Non-pigmented ciliary epithelial cell (primary cell): Measurements from ENCODE around the gene POLD1.

Source experiments
- DNase-seq: peaks from one replicate; pipeline ENCODE4 v3.0.0-alpha.2; 2010; ENCODE audit warnings: low read depth

Gene POLD1

DNA sequence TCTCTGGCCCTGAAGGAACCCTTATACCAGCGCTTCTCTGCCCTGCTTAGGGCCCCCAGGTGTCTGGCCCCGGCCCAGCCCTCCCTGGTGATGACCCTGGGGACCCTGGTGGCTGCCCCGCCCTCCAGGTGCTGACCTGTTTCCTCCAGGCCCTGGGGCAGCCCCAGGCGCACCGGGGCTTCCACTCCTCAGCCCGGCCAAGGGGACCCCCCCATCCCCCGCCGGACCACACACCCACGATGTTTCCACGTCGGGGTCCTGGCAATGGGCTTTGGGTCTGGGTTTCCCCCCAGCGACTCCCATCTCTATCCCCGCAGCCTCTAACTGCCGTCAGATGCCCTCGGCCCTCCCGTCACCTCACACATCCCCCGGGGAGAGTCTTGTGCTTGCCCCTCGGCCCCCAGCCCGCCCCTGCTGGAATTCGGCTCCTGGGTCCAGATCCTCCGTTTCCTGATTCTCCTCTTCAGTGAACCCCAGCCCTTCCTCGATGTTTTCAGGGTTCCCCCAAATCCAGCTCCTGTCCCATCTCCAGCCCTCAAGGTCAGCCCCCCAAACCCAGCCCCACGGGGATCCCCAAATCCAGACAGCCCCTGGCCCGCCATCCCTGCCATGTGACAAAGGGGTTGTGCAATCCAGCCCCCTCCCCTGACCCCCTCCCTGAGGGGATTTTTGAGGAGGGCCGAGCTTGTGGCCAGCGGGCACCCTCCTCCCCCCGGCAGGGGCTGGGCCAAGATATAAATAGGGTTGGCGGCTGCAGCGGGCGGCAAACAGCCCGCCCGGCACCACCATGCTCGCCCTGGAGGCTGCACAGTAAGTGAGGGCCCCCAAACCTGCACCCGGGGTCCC is 34.3 kb downstream of the POLD1 start, which contains the start of gene SPIB:
TSS of gene SPIB (plus strand) at position 763 of the 846 bp plus-strand sequence. CDS start at position 788, 25 bp downstream.
- DNase-seq, result no peak

DNA sequence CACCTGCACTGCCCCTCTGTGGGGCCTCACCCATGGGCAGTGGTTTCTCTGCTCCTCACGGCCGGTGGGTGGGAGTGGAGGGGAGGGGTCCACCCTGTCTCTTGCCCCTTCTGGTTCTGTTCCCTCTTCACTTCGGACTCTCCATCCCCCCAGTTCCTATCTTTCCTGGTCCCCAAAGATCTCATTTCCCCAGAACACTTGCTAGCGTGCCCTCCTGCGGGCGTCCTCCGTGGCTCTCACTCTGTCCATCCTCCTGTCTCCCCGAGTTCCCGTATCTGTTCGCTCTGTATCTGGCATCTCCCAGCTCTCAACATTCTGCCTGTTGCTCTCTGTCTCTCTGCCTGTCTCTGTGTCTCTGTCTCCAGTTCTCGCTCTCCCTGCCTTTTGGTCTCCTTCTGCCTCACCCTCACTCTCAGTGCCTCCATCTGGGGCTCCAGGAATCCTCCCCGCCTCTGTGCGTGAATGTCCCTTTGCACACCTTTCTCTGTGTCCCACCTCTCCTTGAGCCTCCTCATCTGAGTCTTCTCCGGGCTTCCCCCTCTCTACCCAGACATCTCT is 35.0 kb downstream of the POLD1 start:
- DNase-seq, result no peak

DNA sequence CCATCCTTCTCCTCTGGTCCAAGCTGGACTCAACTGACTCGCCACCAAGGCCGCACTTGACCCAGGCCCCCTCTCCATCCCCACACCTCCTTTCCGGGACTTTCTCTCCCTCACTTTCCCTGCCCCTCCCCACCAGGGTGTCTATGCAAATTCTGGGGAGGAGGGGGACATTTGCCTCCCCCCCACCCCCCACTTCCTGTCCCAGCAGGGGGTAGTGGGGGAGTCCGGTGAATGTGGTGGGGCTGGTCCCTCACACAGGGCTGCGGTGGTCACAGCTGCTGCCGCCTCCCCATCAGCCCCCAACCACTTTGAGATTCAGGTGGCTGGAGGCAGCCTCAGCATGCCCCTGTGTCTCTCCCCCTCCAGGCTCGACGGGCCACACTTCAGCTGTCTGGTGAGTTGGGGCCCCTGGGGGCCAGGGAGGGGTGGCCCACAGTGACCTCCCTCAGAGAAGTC is 35.5 kb downstream of the POLD1 start:
- DNase-seq, result no peak

DNA sequence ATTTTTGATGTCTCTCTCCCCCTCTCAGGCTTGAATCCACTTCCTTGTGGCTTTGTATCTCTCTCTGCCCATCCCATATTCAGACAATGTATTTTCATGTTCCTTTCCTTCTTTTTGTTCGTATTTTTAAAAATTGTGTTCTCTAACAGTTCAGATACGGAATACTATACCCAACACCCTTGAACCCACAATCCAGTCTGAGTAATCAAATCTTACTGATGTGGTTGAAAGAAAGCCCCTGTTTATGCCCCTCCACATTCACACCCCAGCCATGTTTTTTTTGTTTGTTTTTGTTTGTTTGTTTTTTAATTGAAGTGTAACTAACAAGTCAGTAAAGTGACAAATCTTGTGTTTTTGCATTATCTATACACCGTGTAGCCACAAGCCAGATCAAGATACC is 36.0 kb downstream of the POLD1 start:
- DNase-seq, result no peak

DNA sequence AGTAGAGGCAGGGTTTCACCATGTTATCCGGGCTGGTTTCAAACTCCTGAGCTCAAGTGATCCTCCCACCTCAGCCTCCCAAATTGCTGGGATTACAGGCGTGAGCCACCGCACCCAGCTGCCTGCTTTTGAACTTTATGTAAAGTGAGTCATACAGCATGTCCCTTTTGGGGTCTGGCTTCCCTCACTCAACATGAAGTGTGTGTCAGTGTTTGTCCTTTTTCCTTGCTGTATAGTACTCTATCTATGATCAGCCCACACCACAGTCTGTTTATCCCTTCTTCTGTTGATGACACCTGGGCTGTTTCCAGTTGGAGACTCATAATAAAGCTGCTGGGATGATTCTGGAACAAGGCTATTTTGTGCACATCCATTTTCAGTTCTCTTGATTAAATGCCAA is 36.7 kb downstream of the POLD1 start:
- no peak for DNase-seq

DNA sequence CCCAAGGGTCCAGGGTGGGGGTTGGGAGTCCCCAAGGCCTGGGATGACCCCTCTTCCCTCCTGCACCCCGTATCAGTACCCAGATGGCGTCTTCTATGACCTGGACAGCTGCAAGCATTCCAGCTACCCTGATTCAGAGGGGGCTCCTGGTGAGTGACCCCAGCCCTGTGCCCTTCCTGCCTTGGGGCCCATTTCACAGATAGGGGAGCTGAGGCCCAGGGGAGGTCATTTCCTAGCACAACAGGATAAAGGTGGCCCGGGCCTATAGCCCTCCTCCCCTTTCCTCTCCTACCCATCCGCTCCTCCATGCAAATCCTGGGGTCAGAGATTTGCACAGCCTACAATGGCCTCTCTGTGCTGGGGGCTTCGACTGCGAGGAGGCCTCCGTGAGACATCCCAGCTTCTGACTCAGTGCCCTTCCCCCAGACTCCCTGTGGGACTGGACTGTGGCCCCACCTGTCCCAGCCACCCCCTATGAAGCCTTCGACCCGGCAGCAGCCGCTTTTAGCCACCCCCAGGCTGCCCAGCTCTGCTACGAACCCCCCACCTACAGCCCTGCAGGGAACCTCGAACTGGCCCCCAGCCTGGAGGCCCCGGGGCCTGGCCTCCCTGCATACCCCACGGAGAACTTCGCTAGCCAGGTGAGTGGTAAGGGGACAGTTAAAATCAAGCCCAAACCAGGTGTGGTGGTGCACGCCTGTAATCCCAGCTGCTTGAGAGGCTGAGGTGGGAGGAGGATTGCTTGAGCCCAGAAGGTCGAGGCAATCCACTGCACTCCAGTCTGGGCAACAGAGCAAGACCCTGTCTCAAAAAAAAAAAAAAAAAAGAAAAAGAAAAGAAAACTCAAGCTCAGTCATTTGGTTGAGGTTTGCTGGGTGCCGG is 38.5 kb downstream of the POLD1 start:
- no peak for DNase-seq

DNA sequence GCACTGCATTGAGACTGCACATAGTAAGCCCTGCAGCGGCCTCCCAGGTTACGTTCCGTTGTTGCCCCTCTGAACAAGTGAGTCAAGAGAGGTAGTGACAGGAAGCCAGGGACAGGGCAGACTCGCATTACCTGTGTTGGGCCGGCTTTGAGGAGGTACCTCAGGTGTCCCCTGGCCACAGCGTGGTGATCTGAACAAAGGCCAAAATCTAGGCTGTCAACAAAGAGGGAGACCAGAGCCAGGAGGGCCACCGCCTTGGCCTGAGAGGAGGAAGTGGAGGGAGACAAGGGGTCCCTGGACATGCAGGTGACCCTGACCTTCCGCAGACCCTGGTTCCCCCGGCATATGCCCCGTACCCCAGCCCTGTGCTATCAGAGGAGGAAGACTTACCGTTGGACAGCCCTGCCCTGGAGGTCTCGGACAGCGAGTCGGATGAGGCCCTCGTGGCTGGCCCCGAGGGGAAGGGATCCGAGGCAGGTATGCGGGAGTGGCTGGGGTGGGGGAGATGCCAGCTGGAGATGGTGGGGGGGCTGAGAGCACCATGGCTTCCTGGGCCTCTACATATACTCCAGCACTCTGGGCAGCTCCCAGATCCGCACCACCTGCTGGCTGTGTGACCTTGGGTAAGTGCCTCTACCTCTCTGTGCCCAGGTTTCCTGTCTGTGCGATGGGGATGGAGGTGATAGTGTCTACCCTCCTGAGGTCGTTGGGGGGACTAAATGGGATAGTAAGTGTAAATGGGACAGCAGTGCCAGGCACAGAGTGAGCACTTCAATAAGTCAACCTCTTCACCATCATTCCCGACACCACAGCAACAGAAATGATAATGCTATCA is 39.3 kb downstream of the POLD1 start:
- DNase-seq, result no peak

DNA sequence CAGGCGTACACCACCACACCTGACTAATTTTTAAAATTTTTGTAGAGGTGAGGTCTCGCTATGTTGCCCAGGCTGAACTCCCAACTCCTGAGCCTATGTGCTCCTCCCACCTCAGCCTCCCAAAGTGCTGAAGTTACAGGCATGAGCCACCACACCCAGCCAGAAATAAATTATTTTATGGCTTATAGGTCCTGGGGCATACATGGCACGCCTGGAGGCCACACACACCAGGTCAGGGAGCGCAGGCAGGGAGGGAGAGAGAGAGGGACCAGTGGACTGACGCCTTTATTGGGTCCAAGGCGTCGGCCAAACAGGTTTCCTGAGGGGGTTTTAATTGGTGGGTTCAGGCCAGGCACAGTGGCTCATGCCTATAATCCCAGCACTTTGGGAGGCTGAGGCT is 41.4 kb downstream of the POLD1 start:
- no peak for DNase-seq

DNA sequence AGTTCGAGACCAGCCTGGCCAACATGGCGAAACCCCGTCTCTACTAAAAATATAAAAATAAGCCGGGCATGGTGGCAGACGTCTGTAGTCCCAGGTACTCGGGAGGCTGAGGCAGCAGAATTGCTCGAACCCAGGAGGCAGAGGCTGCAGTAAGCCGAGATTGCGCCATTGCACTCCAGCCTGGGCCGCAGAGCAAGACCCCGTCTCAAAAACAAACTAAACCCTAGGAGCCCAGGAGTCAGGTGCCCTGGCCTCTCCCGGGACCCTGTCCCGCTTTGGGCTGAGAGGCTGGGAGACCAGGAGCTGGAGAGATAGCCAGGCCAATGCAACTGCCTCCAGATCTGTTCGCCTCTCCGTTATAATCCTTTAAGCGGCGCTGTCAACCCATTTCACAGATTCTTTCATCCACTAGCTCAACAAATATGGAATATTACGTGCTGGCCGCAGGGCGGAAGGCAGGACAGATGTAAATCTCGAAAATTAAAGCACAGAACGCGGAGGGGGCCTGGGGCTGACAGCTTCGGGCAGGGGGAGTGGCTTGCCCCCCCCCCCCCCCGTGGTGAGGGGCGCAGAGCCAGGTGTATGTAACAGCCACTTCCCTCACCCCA is 43.3 kb downstream of the POLD1 start:
- DNase-seq, result no peak

DNA sequence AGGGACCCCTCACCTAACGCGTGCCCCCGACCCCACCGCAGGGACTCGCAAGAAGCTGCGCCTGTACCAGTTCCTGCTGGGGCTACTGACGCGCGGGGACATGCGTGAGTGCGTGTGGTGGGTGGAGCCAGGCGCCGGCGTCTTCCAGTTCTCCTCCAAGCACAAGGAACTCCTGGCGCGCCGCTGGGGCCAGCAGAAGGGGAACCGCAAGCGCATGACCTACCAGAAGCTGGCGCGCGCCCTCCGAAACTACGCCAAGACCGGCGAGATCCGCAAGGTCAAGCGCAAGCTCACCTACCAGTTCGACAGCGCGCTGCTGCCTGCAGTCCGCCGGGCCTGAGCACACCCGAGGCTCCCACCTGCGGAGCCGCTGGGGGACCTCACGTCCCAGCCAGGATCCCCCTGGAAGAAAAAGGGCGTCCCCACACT is 43.9 kb downstream of the POLD1 start:
- peak; percentile 49 for DNase-seq

DNA sequence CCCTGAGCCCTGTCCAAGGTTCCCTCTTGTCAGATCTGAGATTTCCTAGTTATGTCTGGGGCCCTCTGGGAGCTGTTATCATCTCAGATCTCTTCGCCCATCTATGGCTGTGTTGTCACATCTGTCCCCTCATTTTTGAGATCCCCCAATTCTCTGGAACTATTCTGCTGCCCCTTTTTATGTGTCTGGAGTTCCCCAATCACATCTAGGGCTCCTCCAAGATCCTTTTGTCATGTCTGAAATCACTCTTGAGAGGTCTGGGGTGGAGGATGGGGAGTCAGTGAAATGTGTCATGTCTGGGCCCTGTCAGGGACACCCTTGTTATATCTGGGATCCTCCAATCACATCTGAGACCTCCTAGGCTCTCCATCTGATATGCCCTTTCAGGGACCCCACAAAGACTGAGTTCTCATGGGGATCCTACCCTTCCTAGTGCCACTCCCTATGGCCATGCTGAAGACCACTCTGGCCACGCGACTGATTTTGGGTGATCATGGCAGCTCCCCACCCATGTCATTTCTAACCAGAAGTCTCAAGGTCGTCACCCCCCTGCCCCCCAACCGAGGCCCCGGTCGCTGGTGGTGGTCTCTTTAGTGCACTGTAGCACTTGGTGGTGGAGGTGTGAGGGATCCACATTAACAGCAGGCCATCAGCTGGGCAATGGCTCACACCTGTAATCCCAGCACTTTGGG is 44.8 kb downstream of the POLD1 start:
- no peak for DNase-seq

DNA sequence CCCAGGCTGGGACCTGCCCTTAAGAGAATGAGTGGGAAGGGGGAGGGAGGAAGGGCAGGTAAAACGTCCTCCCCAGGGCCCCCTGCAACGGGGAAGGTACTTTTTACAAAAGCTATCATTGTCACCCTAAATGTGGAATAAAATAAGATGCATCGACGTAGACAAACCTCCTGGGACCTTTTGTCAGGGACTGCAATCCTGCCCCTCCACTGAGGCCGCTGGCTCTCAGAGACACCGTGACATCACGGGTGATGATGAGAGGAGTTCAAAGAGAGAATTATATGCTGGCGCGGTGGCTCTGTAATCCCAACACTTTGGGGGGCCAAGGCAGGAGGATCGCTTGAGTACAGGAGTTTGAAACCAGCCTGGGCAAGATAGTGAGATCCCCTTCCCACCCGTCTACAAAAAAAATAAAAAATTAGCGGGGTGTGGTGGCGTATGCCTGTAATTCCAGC is 46.8 kb downstream of the POLD1 start:
- no peak for DNase-seq

DNA sequence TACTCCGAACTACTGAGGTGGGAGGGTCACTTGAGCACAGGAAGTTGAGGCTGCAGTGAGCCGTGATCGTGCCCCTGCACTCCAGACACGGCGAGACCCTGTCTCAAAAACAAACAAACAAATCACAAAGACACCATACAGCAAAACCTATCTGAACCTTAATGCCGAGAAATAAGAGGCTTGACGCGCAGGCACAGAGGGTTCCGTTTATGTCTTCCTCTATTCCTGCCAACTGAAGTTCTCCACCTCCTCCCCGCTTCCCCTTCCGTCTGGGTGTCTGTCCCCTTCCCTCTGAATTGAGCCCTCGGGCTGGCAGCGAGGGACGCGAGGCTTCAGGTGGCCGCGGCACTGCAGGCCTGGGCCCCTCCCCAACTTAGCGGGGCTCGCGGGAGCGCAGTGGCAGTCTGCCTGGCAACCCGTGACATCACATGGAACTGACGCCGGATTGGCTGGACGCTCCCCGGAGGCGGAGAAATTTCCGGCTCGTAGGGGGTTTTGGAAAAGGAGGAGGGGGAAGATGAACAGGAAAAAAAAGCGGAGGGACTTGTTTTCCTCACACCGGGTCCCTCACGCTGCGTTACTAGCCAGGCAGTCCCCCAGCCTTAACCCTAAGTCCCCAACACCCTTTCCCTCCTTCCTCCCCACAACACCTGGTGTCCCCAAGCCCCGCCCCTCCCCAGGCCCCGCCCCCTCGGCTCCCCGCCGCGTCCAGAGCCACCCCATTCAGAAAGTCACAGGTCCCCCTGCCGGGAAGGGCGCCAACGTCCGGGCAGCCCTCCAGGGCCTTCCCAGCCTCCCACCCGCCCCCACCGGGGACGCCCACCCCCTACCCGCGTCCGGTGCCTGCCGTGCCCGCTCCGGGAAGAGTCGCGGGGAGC is 47.4 kb downstream of the POLD1 start:
- peak; percentile 8 for DNase-seq

DNA sequence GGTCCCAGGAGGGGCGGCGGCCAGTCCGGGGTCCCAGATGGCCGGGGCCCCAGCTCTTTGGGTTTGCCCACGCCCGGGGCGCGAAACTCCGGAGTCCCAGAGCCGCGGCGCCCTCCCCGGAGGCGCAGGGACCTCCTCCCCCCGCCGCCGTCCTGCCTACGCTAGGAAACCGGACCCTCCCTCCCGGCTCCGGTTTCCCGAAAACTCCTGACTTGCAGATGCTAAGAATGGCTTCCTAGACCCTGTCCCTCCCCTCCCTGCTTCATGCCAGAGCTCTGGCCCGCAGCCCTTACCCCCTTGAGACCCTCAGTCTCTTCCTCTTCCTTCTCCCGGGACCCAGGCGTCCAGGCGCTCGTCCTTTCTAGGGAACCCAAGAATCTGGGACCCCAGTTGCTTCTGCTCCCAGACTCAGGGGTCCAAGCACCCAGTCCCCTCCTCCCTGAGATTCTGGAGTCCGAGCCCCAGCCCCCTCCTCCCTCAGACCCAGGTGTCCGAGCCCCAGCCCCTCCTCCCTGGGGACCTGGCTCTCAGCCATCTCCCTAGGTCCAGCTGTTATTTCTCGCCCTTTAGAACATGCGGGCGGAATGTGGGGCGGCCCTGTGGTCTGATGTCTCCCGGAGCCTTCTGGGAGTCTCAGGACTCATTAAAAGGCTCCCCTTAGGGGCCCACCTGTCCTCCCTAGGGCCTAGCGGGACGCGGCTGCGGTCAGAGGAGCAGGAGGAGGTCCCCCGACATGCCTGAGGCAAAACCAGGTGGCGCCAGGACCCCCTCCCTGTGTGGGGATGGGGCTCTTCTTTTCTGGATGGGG is 48.3 kb downstream of the POLD1 start, which contains the start of gene MYBPC2:
TSS of gene MYBPC2 (plus strand) at position 672 of the 808 bp plus-strand sequence. CDS start at position 734, 62 bp downstream.
- no peak for DNase-seq

DNA sequence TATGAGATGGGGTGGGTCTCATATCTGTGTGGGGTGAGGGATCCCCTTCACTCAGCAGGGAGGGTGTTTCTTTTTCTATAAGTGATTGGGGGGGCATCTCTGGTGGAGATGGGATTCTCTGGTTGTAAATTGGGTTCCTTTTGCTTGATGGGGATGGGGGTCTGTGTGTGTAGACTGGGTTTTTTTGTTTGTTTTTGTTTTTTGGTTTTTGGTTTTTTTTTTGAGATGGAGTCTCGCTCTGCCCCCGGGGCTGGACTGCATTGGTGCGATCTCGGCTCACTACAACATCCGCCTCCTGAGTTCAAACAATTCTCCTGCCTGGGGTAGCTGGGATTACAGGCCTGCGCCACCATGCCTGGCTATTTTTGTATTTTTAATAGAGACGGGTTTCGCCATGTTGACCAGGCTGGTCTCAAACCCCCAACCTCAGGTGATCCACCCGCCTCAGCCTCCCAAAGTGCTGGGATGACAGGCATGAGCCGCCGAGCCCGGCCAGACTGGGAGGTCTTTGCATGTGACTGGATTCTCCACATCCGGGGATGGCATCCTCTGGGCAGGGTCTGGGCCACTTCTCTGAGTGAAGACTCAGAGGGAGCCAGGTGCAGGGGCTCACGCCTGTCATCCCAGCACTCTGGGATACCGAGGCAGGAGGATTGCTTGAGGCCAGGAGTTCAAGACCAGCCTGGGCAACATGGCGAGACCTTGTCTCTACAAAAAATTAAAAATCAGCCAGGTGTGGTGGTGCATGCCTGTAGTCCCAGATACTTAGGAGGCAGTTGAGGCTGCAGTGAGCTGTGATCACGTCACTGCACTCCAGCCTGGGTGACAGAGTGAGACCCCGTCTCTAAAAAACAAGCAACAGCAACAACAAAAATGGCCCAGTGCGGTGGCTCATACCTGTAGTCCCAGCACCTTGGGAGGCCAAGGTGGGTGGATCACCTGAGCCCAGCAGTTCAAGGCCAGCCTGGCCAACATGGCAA is 49.3 kb downstream of the POLD1 start:
- DNase-seq, result no peak

DNA sequence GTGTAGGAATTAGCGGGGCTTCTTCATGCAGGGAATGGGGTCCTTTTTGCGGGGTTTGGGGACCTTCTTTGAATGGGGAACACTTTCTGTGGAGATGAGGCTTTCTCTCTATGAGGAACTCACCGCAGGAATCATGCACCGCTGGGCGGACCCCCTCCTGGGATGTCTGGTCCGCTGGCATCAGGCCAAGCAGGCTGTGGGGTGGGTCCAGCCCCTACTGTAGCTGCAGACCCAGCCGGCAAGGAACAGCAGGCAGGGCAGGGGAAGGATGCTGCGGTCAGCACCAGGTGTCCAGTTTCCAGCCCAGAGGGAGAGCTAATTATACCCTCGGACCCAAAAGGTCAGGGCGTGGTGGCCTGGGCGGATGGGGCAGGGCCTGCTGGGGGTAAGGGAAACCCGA is 50.4 kb downstream of the POLD1 start:
- DNase-seq, result no peak

DNA sequence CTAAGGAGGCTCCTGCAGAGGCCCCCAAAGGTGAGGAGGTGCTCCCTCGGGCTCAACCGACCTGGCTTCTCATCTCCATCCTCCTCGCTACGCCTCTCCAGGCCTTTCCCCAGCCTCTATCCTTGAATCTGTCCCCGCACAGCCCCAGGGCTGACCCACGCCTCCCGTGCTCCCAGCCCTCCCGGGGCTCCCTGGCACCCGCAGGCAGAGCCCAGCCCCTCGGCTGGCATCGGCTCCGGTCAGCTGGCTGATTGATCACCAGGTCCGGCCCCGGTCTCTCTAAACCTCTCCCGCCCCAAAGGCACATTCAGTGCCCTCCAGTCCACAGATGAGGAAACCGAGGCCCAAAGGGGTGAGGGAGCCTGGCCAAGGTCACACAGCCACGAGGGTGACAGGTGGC is 51.1 kb downstream of the POLD1 start:
- no peak for DNase-seq
